GM12801 (cell line): ENCODE measurements around the gene NHLH1.

Source experiments
- TF ChIP-seq, protein P1 (sequence below): IDR thresholded peaks from one replicate; pipeline ENCODE4 v1.5.1; 2011; ENCODE audit warnings: control low read depth; ENCODE audit not compliant: insufficient read length; ENCODE audit errors: extremely low read depth

Gene NHLH1

DNA sequence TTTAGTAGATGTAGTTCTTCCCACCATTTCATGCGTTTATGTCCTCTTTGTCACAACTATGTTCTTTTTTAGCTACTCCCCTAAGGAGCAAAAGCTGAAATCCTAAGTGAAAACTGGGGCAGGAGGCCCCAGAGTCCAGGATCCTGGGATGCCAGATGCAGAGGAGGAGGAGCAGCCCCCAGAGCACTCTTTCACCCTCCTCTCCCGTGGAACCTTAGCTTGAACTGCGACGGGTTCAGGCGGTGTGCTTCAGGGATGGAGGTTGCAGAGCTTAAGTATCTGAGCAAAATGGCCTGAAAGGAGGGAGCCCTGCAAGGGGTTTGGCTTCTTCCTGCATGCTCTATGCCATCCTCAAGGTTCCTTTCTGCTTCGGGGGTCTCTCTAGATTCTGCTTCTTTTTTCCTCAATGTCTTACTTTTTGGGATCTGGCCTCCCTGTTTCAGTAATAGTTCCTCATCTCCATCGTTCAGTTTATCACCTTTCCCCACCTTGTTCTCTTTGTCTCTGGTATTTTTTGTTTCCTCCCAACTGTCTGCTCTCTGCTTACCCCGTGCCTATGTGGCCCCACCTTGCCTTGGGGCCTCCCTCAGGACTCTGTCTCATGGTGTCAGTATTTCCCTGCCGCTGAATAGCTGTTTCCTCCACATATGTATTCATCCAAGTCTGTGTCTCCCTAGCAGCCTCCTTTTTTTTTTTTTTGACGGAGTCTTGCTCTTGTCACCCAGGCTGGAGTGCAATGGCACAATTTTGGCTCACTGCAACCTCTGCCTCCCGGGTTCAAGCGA lies 2.7 kb upstream of the NHLH1 start:
- TF ChIP-seq, protein P1, sequence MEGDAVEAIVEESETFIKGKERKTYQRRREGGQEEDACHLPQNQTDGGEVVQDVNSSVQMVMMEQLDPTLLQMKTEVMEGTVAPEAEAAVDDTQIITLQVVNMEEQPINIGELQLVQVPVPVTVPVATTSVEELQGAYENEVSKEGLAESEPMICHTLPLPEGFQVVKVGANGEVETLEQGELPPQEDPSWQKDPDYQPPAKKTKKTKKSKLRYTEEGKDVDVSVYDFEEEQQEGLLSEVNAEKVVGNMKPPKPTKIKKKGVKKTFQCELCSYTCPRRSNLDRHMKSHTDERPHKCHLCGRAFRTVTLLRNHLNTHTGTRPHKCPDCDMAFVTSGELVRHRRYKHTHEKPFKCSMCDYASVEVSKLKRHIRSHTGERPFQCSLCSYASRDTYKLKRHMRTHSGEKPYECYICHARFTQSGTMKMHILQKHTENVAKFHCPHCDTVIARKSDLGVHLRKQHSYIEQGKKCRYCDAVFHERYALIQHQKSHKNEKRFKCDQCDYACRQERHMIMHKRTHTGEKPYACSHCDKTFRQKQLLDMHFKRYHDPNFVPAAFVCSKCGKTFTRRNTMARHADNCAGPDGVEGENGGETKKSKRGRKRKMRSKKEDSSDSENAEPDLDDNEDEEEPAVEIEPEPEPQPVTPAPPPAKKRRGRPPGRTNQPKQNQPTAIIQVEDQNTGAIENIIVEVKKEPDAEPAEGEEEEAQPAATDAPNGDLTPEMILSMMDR: no peak

DNA sequence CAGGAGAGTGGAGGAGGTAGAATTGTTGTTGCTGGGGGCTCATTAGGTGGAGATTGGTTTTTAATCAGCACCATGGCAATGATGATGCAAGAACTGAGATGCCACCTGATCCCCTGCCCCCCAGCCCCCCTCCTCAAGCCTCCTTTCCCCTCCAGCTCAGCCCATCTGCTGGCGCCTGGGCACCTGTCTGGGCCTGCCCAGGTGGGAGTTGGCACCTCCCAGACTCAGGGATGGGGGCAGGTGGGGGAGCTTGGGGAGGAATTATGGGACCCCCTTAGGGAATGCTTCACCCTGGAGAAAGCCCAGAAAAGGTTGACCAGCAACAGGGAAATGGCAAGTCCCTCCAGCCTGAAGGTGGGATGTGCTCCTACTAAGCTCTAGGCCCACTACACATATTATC lies 1.5 kb upstream of the NHLH1 start:
- TF ChIP-seq, protein P1: no peak

DNA sequence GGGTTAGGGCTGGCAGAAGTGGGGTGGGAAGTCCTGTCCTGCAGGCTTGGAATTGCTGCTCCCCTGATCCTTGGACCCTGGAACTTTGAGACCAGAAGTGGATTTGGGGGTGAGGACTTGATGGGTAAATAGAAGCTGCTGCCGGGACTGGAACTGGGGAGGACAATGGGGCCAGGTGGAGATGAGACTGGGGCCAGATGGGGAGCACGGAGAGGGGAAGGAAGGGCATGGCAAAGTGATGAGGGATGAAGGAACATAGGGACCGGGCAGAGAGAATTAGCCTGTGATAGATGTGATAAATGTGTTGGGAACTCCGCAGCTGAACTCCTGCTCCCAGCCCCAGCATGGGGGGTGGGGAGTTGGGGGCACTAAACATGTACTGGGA lies 637 bp downstream of the NHLH1 start:
- TF ChIP-seq, protein P1: no peak

DNA sequence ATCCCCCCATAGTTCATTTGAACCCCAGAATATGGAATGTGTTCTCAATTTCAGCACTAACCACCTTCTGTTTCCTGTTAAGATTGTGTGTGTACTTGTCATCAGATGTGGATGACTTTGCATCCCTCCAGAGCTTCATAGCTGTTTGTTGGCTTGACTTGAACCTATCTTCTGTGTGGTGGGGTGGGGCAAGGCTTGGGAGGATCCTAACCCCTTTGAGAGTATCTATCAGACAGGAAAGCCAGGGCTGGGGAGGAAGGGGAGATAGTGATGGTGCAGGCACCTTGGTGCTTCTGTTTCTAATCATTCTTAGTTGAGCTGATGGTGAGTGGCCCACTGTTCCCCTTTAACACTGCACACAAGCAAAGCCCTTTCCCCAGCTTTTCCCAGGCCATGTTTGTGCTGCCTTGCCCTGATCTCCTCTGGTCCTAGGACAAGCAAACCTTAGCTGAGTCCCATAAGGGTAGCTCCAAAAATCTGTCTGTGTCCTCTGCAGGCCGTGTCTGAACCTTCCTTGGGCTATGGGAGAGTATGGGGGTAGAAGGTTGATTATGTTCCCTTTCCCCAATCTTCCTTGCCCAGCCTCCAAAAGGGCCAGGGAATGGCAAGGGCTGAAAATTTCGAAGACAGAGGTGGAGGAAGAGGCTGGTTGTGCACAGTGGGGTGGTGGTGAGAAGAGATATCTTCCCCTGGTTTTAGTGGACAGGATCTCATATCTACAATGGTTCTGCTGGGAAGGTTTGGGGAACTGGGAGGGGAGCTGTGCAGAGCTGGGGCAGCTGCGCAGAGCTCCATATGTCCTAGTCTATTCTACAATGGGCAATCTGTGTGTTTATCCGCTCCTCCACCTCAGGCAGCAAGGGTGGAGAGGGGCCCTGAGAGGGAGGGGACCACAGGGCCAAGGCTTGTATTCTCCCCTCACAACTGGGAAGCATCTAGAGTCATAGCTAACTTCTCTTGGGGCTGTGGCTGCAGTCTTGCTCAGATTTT lies 1.4 kb downstream of the NHLH1 start:
- TF ChIP-seq, protein P1: no peak

DNA sequence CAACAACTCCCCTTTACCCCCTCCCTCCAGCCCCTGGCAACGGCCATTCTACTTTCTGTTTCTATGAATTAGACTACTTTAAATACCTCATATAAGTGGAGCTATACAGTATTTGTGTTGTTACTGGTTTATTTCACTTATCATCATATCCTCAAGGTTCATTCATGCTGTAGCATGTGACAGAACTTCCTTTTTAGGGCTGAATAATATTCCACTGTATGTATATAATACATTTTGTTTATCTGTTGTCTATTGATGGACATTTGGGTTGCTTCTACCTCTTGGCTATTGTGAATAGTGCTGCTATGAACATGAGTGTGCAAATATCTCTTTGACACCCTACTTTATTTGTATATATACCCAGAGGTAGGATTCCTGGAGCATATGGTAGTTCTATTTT lies 2.2 kb downstream of the NHLH1 start:
- TF ChIP-seq, protein P1: no peak

DNA sequence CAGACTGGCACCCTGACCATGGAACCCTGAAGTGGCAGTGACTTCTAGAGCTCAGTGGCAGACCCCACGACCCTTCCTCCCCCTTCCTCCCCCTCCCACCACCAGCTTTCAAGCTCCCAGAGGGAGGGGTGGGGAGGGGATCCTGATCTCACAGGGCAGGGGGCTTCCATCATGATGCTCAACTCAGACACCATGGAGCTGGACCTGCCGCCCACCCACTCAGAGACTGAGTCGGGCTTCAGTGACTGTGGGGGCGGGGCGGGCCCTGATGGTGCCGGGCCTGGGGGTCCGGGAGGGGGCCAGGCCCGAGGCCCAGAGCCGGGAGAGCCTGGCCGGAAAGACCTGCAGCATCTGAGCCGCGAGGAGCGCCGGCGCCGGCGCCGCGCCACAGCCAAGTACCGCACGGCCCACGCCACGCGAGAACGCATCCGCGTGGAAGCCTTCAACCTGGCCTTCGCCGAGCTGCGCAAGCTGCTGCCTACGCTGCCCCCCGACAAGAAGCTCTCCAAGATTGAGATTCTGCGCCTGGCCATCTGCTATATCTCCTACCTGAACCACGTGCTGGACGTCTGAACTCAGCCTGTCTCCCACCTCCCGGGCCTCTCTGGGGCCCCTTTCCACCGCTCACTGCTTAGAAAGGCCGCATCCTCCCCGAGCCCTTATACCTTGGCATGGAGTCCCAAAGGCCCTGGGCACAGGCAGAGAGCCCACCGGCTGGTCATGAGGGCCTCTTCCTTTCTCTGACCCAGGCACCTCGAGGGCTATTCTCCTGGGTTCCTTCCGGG lies 3.9 kb downstream of the NHLH1 start:
- TF ChIP-seq, protein P1: no peak

DNA sequence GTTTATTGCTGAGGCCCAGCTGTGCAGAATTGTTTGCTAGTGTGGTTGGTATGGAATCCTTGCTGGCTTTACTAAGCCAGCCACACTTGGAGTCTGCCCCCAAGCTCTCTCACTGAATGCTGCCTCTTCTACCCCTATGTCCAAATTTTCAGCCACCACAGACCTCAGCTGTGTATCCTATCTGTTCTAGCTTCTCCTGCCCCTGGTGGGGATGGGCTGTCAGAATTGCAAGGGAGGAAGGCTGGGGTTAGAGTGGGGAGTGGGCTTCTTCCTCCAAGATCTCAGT lies 4.4 kb downstream of the NHLH1 start:
- TF ChIP-seq, protein P1: no peak
